Measurements from ENCODE around the gene CELA3A.
"Not testable (repeated sequence)": the region's sequence is repeated elsewhere in the genome, so short reads cannot be mapped to it uniquely, and the experiment has no call there.

The CELA3A gene

GRCh38 chr1:22001409-22001808, at the start of gene CELA3A:
Gene CELA3A, plus strand, starts transcription at chr1:22001657. Its CDS starts 18 bp downstream, at chr1:22001675.
- DNase-seq, result no peak

- DNase-seq, result no peak
Observed at GRCh38 chr1:21952786-21953520, 48.5 kb upstream of the CELA3A start.

GRCh38 chr1:21955058-21955457, 46.4 kb upstream of the CELA3A start:
- DNase-seq, result no peak

- DNase-seq, result peak; percentile 15
Observed at GRCh38 chr1:21955501-21956281, 45.8 kb upstream of the CELA3A start.

- DNase-seq, result peak; percentile 95
Observed at GRCh38 chr1:21956720-21957552, 44.5 kb upstream of the CELA3A start.

GRCh38 chr1:21961337-21961736, 40.1 kb upstream of the CELA3A start:
- DNase-seq, result no peak

- no peak for DNase-seq
Observed at GRCh38 chr1:21961799-21962198, 39.7 kb upstream of the CELA3A start.

GRCh38 chr1:21963477-21964217, 37.8 kb upstream of the CELA3A start:
- DNase-seq, result peak; percentile 82

GRCh38 chr1:21966247-21967000, 35.0 kb upstream of the CELA3A start:
- DNase-seq, result no peak

GRCh38 chr1:21967216-21967615, 34.2 kb upstream of the CELA3A start:
- not testable (repeated sequence) for DNase-seq

- DNase-seq, result not testable (repeated sequence)
Observed at GRCh38 chr1:21969066-21969465, 32.4 kb upstream of the CELA3A start.

- not testable (repeated sequence) for DNase-seq
Observed at GRCh38 chr1:21970523-21970922, 30.9 kb upstream of the CELA3A start.

- not testable (repeated sequence) for DNase-seq
Observed at GRCh38 chr1:21972973-21973441, 28.4 kb upstream of the CELA3A start.

GRCh38 chr1:21973948-21974347, 27.5 kb upstream of the CELA3A start:
- not testable (repeated sequence) for DNase-seq

GRCh38 chr1:21974699-21975098, 26.8 kb upstream of the CELA3A start:
- peak; percentile 89 for DNase-seq

- not testable (repeated sequence) for DNase-seq
Observed at GRCh38 chr1:21975296-21975695, 26.2 kb upstream of the CELA3A start.

GRCh38 chr1:21976703-21977239, 24.7 kb upstream of the CELA3A start, which contains the start of gene CELA3B:
Gene CELA3B, plus strand, starts transcription at chr1:21977022. Its CDS starts 18 bp downstream, at chr1:21977040.
- not testable (repeated sequence) for DNase-seq

GRCh38 chr1:21978209-21978608, 23.2 kb upstream of the CELA3A start:
- DNase-seq, result not testable (repeated sequence)

GRCh38 chr1:21980515-21981220, 20.8 kb upstream of the CELA3A start:
- not testable (repeated sequence) for DNase-seq

GRCh38 chr1:21981253-21981652, 20.2 kb upstream of the CELA3A start:
- DNase-seq, result not testable (repeated sequence)

All from DMS53 (cell line).